CD4-positive, alpha-beta T cell treated with Interleukin-17A for 1 hour (primary cell): Measurements from ENCODE around the gene ZGRF1.
A peak's percentile ranks its signal among the peaks of the same experiment; 100 is the strongest.
"Not testable (repeated sequence)": the region's sequence is repeated elsewhere in the genome, so short reads cannot be mapped to it uniquely, and the experiment has no call there.

Experiments used
- DNase-seq: peaks from one replicate; pipeline ENCODE4 v3.0.0-alpha.2; 2020

Gene ZGRF1

DNA sequence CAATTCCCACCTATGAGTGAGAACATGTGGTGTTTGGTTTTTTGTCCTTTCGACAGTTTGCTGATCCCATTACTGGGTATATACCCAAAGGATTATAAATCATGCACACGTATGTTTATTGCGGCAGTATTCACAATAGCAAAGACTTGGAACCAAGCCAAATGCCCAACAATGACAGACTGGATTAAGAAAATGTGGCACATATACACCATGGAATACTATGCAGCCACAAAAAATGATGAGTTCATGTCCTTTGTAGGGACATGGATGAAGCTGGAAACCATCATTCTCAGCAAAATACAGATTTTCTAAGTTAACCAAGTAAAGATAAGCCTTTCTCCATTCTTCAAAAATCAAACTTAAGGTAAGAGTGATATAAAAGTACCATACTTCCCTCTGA, 82.4 kb downstream of the ZGRF1 start:
- not testable (repeated sequence) for DNase-seq

DNA sequence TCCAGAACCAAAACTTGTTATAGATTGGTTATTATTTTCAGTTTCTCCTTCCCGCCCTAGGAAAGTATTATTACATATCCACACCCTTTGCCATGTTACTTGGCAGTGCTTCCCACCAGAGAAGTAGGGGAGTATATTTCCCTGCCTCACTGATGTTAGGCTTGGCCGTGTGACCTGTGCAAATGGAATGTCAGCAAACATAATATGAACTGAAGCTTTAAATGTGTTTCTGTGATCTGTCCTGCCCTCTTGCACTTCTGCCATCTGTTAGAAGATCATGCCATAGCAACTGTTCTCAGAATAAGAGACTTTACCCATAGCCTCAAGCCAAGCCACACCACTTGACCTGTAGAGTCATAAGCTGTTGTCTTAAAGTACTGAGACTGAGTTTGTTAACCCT, 84.0 kb downstream of the ZGRF1 start:
- no peak for DNase-seq

DNA sequence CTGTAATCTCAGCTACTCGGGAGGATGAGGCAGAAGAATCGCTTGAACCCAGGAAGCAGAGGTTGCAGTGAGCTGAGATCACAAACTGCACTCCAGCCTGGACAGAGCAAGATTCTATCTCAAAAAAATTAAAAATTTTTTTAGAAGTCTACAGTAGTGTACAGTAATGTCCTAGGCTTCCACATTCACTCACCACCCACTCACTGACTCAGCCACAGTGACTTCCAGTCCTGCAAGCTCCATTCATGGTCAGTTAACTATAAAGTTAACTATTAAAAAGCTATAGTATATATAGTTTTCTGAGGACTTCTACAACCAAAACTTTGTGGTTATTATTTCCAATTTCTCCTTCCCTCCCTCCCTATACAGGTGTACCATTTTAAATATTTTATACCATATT, 86.0 kb downstream of the ZGRF1 start:
- no peak for DNase-seq

DNA sequence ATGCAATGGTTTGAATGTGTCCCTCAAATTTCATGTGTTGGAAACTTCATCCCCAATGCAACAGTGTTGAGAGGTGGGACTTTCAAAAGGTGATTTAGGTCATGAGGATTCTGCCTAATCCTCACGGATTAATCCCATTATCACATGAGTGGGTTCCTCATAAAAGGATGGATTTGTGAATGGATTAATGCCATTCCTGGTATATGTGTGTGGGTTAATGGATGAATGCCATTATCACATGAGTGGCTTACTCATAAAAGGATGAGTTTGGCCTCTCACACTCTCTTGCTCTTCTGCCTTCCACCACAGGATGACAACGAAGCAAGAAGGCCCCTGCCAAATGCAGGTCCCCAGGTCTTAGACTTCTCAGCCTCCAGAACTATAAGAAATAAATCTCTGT, 90.2 kb downstream of the ZGRF1 start:
- no peak for DNase-seq

DNA sequence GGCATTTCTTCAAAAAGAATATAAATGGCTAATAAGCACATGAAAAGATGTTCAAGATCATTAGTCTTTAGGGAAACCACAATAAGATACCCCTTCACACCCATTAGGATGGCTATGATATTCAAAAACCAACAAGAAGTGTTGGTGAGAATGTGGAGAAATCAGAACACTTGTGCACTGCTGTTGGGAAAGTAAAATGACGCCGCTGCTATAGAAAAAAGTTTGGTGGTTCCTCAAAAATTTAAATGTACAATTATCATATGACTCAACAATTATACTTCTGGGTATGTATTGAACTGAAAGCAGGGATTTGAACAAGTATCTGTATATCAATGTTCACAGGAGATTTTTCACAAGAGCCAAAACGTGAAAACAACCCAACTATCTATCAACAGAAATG, 91.4 kb downstream of the ZGRF1 start:
- DNase-seq = no peak

DNA sequence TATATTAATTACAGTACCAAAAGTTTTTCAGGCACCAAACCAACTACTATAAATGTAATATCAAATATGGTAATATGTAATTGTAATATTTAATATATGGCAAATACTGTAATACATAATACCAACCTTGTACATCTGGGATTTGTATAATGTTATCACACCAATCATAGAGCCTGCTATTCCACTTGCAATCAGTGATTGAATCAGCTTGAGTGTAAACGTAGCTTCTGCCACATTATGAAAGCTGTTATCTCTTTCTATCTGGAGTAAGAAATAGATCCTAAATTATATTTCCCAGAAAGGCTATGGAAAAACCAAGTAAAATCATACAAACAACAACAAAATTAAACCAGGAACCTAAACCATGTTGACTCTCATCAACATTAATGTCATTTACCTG, 96.0 kb downstream of the ZGRF1 start:
- no peak for DNase-seq

DNA sequence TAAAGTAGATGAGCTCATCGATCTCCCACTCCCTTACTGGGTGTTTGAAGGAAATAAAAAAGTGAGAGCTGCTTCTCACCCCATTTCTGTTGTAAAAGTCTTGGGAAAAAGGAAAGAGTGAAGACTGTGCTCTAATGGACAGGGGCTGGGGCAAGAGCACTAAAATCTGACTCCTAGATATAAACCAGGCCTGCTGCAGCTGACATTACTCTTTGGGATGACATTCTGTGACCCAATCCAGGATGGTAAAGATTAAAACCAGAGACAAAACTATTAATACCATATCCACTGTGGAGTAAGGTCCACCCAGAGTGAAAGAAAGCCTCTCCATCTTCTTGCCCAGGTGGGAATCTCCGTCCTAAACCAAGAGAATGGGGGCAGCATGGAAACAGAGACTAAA, 100.6 kb downstream of the ZGRF1 start:
- DNase-seq = no peak

DNA sequence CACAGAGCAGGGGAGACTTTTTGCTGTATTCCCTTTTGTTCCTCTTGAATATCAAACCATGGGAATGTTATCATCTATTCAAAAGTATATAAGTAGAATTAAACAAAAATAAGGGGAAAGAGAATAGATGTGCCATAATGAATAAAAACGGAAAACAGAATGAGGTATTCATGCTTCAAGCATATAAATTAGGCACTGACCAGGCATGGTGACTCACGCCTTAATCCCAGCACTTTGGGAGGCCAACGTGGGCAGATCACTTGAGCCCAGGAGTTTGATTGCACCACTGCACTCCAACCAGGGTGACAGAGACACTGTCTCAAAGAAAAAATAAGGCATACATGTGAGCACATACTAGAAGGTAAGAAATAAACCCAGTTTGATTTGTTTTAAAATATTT, 104.4 kb downstream of the ZGRF1 start:
- DNase-seq = no peak

DNA sequence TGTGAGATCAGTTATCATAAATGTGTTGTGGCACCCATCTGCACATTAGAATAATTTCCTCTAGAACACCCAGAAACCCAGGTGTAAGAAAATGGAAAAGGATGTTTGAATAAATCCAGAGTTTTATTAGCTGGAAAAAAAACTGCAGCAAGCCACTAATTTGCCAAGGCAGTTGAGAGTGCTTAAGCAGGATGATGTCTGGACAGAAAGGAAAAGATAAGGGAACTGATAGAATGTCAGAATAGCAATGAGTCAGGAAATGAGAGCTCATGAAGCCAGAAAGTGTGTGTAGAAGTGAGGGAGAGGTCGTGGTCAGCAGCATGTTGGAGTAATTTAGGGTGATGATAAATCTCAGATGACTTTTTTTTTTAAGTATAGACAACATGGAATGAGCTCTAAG, 105.6 kb downstream of the ZGRF1 start:
- DNase-seq = no peak

DNA sequence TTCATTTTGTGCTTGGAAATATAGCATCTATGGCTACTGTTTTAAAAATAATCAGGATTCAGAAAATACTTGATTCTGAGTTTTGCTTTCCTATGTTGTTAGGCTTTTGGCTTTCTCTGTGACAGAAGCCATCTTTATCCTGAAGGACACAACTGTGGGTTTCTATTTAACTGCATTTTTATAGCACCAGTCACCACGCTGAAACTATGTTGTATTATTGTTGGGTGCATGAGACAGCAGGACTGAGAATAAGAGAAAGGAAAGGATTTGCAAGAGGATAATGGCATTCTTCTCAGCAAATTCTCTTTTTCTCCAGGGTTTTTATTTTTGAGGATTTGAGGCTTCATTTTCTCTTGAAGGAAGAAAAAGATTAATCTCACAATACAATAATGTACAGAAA, 110.6 kb downstream of the ZGRF1 start:
- no peak for DNase-seq

DNA sequence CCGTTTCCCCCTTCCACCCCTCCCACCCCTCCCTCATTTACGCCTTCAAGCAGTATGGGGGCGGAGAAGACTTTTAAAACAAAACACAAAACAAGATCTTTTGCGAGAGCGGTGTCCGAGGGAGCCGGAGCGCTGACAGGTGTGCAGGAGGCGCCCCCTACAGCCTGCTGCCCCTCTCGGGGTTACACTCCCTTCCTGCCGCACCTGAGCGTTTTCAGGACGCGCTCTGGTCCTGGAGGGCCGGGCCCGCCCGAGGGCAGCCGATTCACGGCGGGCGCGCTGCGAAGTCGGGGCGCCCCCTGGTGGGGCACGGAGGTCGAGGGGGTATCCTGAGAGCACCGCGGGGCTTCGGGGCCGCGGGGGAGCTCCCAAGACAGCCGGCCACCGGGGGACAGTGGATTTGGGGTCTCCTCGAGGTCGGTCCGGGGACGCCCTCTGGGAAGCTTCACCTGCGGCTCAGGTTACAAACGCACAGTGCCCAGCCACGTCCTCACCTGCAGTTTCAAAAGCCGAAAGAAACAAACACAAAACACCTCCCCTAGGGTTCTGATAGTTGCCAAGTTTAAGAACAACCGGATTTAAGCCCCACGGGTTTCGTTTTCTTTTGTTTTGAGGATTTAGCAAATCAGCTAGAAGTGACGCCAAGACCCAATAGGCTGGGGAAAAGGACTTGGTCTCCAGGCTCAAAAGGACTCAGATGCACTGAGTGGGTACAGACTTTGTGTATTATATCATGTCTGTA, 112.8 kb downstream of the ZGRF1 start:
- DNase-seq = peak; percentile 74

DNA sequence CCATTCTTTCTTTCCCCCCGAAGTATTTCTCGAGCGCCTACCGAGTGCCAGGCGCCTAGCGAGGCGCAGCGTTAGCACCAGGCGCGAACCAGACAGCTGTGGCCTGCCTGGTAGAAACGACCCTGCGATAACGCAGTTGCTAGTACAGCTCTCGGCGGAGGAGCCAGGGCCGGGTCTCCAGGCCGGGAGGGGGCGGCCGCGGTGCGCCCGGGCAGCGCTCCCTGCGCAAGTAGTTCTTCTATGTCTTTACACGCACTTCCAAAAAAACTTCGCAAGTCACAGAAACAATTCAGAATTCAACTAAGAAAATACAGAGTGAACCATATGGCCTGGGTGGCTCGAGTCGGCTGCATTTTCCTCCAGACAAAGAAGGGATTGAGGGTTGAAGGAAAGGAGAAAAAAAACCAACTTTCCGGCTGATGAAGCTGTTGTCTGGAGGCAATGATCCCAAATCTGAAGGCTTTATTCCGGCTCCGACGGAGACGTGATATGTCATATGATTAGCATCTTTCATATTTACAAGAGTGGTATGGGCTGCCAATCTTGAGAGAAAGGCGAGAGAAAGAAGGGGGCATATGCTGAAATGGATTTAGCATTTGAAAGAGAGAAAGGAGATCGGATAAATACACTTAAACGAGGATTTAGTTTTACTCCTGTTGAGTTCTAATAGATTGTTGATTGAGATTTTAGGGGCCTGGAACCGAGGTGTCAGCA, 113.5 kb downstream of the ZGRF1 start:
- DNase-seq = peak; percentile 51

DNA sequence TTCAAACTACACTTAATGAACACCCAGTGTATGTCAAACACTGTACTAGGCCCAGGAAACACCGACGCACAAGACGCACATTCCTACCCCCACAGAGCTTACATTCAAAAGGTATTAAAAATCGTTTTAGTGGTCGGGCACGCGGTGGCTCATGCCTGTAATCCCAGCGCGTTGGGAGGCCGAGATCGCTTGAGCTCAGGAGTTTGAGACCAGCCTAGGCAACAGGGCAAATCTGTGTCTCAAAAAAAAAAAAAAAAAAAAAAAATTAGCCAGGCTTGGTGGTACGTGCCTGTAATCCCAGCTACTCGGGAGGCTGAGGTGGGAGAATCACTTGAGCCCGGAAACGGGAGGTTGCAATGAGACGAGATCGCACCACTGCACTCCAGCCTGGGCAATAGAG, 114.3 kb downstream of the ZGRF1 start:
- DNase-seq = not testable (repeated sequence)

DNA sequence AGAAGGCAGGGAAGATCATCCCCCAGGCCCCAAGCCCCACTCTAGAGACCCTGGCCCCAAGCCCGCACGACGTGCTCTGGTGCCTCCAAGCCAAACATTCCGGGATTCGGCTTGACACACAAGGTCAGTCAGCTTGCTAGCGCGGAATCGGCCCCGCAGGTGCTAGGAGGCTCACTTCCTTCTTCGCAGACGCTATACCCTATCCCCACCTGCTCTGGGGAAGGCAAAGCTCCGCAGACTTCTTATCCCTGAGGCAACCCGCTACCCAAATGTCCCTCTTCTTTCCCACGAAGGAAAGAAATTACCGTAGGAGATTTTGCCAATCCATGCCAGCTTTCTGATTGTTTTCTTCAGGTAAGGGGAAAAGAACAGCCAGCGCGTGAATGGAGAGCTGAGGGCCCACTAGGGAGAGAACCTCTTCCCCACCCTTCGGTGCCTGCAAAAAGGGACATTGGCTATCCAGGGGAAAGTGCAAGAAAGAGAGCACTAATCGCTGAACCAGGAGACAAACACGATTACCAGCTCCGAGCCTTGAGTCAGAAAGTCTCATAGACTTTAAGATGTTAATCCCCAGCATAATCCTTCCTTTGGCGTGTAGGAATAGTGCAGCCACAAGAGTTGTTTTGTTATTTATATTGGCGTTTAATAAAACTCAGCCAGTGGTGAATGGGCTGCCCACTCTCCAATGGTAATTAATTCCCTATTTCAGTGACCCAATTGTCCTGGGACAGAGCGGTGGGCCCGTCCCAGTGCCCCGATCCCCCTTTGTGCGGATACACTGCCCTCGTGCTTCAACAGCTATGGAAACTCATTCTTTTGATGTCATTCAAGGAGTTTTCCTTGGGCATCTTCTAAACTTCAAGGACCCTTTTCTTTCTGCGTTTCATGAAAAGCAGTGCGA, 115.3 kb downstream of the ZGRF1 start:
- DNase-seq = no peak

DNA sequence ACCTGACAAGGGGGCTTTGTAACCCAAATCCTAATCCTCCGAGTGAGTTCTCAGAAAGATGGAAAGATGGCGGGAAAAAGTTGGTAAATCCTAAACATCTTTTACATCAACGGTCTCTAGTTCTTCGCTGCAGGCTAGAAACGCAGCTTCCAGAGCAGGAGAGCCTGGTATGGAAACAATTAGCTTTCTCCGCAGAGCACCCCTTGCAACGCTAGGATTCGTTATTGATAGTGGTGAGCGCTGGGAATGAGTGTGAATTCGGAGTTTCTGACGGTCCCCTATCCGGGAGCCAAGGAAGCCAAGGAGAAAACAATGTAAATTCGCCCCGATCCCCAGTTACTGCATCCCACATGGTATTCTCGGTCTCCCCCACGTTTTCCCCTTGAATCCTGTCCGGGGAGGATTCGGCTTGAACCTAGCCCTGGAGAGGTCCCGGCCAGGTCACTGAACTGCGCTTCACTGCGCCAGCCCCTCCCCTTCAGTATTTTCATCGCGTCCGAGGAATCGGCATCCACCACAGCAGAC, 116.0 kb downstream of the ZGRF1 start:
- no peak for DNase-seq

DNA sequence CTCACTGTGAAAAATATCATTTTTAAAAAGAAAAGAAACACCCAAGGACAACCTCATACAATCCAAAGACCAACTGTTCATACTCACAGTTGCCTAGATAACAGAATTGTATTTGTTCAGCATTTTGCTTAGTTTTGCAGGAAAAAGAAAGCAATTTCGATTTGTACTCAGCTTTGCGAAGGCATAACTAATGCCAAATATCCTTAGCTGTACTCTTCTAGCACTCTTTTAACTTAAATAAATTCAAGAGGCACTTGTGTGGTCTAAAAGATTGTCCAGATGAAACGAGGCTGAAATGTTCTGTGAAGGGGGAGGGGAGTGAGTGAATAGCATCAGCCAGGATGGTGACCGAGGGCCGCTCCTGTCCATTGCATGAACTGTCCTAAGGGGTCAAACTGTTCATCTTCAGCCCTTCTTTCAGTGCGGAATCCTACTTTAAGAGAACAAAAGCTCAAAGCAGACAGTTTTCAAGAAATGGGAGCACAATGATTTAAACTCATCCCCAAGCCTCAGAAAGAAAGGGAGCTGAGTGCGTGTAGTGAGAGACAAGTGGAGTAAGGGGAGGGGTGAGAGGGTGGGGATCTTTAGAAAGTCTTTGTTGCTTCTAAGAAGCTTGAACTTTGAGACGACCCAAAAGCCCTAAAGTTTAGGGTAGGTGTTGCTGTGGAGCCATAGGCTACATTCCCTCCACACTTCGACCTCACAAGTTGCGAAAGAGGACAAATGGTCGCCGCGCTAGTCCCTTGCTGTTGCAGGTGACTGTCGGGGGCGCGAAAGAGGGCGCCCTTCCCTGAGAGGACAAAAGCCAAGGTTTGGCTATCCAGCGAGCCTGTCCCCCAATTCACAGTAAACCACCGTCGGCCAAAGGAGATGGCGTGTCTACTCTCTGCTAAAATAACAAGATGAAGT, 116.8 kb downstream of the ZGRF1 start:
- DNase-seq = no peak

DNA sequence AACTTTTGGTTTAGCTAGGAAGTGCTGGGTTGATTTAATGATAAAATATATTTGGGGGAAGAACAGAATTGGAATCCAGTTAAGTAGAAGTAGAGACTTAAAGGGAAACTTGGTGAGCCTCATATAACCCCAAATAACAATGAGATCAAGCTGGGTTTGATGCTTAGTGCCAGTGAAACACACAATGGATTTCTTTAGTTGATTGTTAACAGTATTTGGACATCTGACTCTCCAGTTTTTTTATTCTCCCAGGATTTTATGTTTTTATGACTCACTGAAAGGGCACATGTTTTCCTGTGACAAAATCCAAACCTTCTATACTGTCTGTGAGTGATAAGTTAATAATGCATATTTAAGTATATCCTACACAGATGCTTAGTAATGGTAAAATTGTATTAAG, 118.0 kb downstream of the ZGRF1 start:
- DNase-seq = no peak

DNA sequence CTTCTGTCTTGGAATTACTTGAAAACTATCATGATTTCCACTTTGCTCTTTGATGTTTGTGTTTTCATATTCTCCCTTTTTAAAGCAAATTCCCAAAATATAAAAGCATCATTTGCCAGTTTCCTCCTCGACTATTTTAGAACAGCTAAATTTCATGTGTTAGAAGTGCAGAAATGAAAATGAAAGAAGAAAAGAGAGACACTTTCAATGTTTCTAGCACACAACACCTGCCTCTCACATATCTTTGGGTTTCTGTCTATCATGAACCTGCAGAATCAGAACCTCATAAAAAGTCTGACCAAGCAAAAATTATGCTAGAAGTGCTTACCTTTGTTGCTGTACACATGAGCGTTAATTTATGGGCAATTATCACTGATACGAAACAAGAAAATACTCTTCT, 118.8 kb downstream of the ZGRF1 start:
- no peak for DNase-seq

DNA sequence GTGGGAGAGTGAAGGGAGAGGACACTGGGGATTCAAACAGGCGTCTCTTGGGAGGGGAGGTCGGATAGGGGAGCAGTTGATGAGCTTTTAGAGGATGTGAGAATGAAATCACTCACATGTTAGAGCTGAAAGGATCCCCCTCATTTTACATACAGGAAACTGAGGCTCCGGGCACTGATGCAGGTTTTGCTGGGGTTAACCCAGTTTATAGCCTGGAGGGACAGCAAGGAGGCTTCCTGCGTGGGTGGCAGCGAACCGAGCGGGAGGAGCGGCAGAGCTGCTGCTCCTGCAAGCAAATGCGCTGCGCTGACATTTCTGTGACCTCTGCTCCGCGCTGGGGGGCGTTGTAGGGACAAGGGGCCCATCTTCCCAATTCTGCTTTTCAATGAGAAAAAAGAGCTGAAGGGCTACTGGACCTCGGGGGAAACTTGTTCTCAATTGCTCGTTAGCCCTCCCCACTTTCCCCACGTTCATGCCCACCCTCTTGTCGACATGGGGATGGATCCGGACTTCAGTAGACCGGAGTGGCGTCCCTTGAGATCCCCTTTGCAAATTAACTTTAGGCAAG, 119.6 kb downstream of the ZGRF1 start:
- DNase-seq = no peak

DNA sequence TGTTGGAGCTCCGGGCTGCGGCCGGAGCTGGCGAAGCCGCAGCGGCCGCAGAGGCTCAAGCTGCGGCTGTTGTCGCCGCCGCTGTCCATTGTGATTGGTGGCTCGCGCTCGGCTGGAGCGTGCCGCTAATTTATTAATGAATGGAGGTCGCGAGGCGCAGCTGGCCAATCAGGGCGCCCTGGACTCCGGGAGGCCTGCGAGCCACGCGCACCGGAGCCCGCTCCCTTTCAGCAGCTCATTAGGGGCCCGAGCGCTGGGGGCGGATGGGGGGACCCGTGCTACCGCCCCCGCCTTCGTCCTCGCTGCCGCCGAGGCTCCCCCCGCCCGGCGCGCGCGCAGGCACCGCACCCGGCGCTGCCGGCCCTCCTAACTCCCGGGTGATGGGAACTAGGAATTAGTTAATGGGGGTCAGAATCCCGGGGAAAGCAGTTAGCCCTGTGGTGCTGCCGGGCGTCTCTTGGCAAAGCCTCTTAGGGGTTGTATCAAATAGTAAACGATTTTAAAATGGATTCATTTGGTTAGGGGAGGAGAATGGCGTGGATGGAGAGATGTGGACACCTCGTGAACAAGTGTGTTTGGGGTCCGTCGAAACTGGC, 120.1 kb downstream of the ZGRF1 start:
- no peak for DNase-seq

DNA sequence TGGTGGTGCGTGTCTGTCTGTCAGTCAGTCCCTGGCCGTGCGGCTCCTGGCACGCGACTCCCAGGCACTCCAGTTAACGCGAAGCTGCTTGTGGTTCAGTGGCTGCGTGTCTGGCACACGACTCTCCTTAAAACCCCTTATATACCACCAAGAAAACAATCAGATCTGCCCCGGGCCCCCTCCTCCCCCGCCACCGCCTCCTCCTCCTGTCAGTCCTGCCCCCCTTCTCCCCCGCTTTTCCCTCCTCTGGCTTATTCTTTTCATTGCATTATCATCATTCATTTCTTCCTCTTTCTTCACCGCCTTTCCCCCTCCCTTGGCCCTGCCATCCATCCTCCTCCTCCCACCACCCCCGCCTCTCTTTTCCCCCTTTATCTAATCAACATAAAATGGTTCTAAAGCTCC, 120.6 kb downstream of the ZGRF1 start, which contains the start of gene NEUROG2:
TSS of gene NEUROG2 (minus strand) at position 115 of the 405 bp plus-strand sequence. CDS start 705 bp downstream, outside the sequence.
- DNase-seq = no peak
